IgD-negative memory B cell (primary cell): ENCODE data around the gene PRPF40B. TPM values are rescaled to one million over a fixed set of nuclear protein-coding genes. Genes with fewer than 3 reads are reported as not detected.
A peak's percentile ranks its signal among the peaks of the same experiment; 100 is the strongest.
"Not testable (repeated sequence)": the region's sequence is repeated elsewhere in the genome, so short reads cannot be mapped to it uniquely, and the experiment has no call there.

ENCODE experiments used
- H3K27ac Mint-ChIP-seq, 3 donors: one replicate each; pipeline ENCODE4 v1.8.0; 2020 to 2022; ENCODE audit warnings: mild to moderate bottlenecking in 3 of 3, mixed read lengths in 3 of 3, moderate library complexity in 1 of 3
- H3K27me3 Mint-ChIP-seq: one replicate; pipeline ENCODE4 v1.8.0; 2021; ENCODE audit warnings: mixed read lengths
- H3K36me3 Mint-ChIP-seq: one replicate; pipeline ENCODE4 v1.8.0; 2020; ENCODE audit warnings: mild to moderate bottlenecking, mixed read lengths
- H3K4me1 Mint-ChIP-seq, 3 donors: one replicate each; pipeline ENCODE4 v1.8.0; 2020 to 2022; ENCODE audit warnings: mixed read lengths in 3 of 3, mild to moderate bottlenecking in 1 of 3
- H3K4me3 Mint-ChIP-seq, 4 donors: one replicate each; pipeline ENCODE4 v1.8.0; 2020 to 2022; ENCODE audit warnings: mild to moderate bottlenecking in 4 of 4, mixed read lengths in 4 of 4, moderate library complexity in 3 of 4
- H3K9me3 Mint-ChIP-seq, 3 donors: one replicate each; pipeline ENCODE4 v1.8.0; 2020 to 2021; ENCODE audit warnings: mixed read lengths in 3 of 3, mild to moderate bottlenecking in 1 of 3
- polyA plus RNA-seq: library from polyadenylated mRNA; unstranded; fragments of 300-500 nt; fragmentation: Illumina TruSeq; gene quantifications from one replicate; pipeline ENCODE4 v1.2.3, GENCODE V29; 2021

PRPF40B gene
- polyA plus RNA-seq, 1 donor from 2014 or later = 5.7 TPM

DNA sequence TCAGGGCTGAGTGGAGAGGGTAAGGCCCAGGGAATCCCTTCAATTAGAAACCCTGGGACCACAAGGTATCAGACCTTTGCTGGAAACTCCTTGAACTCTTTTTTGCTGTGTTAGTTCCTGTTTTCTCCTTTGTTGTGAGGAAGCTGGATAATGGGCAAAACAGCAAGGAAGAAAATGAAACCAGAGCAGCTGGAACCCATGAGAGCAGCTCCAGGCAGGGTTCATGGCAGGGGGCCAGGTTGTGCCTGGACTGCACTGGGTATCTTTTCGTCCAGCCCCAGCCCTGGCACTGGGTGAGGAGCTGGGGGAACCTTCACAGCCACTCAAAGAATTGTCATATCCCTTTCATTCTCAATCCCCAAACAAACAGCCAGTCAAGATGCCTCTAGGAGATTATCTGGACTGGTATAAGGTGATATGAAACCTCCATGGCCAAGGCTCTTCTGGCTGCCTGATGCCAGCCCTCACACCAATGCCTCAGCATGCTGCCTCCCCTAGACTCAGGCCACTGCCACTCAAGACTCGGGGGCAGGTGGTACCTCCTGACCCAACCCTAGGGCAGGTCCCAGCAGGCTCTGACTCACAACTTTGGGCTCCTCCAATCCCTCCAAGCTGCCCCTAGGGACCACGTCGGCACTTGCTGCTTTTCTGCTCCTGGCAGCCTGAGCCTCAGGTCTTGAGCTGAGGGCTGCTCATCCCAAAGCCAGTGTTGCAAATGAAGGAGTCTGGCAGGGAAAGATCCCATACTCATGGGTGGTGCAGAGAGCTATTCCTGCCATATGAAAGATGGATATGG lies 34.4 kb upstream of the PRPF40B start:
- Mint-ChIP-seq H3K27ac (peak overlapping the region in 1 of 3 donors; percentile 85), H3K9me3 (peaks cover 0 to 7% (median 0%) of the 10 kb centered on the region in 3 donors), H3K27me3 (no peaks in the 10 kb centered on the region), H3K36me3 (peaks cover 7% of the 10 kb centered on the region), H3K4me1 (no peaks in the 10 kb centered on the region), H3K4me3 (no peak overlapping the region)

DNA sequence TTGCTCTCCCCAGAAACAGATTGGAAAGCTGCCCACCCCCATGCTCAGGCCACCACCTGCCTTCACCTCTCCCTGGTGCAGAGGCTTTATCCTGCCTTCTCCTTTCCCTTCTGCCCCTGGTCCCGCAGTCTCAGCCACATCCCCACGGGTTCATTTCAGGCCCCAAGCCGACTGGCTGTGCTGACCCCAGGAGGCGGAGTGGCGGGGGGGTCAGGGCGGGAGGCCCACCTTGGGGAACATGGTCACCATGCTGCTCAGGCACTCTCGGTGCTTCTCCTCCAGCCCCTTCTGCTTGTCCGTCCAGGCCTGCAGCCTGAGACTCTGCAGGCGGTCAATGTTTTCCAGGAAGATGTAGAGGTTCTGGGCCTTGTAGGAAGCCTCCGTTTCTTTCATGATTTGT lies 24.8 kb upstream of the PRPF40B start:
- Mint-ChIP-seq H3K27ac (no peak overlapping the region), H3K9me3 (no peaks in the 10 kb centered on the region), H3K27me3 (no peaks in the 10 kb centered on the region), H3K4me1 (peaks cover 0 to 2% (median 0%) of the 10 kb centered on the region in 3 donors), H3K4me3 (no peak overlapping the region), H3K36me3 (peaks cover 4% of the 10 kb centered on the region)

DNA sequence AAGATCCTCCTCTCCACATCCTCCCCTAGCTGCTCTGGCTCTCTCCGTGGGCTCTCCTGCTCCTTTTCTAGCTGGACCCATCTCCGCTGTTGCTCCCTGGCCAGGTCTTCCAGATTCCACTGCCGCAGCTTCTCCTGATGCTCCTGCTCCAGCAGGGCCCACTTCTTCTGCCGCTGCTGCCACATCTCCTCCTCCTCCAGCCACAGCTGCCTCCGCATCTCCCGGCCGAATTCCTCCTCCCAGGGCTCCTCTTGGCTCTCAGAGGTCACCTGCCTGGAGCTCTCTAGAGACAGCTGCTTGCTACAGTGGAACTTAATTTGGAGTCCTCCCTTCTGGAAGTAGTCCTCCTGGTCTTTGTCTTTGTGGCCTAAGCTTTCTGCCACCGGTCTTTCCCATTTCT lies 23.4 kb upstream of the PRPF40B start:
- H3K27me3 Mint-ChIP-seq = no peaks in the 10 kb centered on the region
- H3K36me3 Mint-ChIP-seq = peaks cover 4% of the 10 kb centered on the region
- H3K9me3 Mint-ChIP-seq = no peaks in the 10 kb centered on the region
- no peak overlapping the region for H3K4me3 Mint-ChIP-seq
- peaks cover 0 to 2% (median 0%) of the 10 kb centered on the region in 3 donors for H3K4me1 Mint-ChIP-seq
- H3K27ac Mint-ChIP-seq = no peak overlapping the region

DNA sequence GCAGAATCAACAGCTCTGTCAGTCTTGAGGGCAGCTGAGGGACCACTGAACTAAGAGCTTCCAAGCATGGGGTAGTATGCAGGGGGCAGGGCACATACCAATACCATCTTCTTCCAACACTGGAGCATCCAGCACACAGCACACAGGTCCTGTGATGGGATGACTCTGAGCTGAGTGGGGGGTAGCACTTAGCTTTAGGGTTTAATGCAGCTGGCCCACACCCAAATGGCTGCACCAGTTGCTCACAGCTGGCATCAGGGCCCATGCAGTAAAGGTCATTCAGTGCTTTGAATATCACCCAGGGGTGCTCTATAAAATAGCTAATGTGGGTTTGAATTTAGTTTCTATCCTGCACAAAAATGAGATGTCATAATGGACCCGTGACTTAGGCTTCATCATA lies 19.6 kb upstream of the PRPF40B start:
- H3K36me3 Mint-ChIP-seq = peaks cover 7% of the 10 kb centered on the region
- H3K27me3 Mint-ChIP-seq = no peaks in the 10 kb centered on the region
- no peak overlapping the region for H3K27ac Mint-ChIP-seq
- H3K9me3 Mint-ChIP-seq = no peaks in the 10 kb centered on the region
- no peaks in the 10 kb centered on the region for H3K4me1 Mint-ChIP-seq
- no peak overlapping the region for H3K4me3 Mint-ChIP-seq

DNA sequence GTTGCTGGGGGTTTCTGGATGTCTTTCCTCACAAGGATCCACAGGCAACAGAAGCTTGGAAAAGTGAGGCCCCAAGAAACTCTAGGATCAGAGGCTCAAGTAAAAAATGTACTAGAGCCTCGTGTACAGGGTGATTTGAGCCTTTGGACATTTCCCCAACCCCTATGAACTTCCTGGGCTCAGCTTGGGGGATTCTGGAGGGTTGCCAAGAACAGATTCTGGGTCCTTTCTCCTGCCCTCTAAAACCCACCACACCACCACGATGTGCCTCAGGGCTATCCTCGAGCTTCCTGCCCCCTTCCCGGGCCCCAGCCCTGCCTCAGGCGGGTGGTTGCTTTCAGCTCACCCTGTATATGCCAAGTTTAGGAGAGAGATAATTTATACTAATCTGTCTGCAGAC lies 18.5 kb upstream of the PRPF40B start:
- peaks cover 7% of the 10 kb centered on the region for H3K36me3 Mint-ChIP-seq
- peaks cover 0 to under 1% (median 0%) of the 10 kb centered on the region in 3 donors for H3K9me3 Mint-ChIP-seq
- H3K27ac Mint-ChIP-seq = peak overlapping the region in 1 of 3 donors; percentile 23
- no peaks in the 10 kb centered on the region for H3K4me1 Mint-ChIP-seq
- no peak overlapping the region for H3K4me3 Mint-ChIP-seq
- H3K27me3 Mint-ChIP-seq = peaks cover 4% of the 10 kb centered on the region

DNA sequence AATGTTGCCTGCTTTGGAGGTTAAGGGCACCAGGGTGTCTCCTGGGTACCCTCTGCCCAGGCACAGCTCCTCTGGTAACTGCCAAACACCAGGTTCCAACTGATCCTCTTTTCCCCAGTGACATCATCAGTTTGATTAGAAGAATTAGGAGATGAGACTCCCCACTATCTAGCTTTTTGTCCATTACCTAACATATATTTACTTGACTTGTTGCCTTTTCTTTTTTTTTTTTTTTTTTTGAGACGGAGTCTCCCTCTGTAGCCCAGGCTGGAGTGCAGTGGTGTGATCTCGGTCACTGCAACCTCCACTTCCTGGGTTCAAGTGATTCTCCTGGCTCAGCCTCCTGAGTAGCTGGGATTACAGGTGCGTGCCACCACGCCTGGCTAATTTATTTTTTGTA lies 17.8 kb upstream of the PRPF40B start, which contains the start of gene FAM186B:
TSS of gene FAM186B (minus strand) at position 101 of the 400 bp plus-strand sequence. CDS start 162 bp downstream, outside the sequence.
- H3K36me3 Mint-ChIP-seq, H3K9me3 Mint-ChIP-seq, H3K4me3 Mint-ChIP-seq, H3K27me3 Mint-ChIP-seq, H3K4me1 Mint-ChIP-seq: not testable (repeated sequence)
- H3K27ac Mint-ChIP-seq = peak within 1 kb of the TSS in 2 of 3 donors; percentile 23 to 76

DNA sequence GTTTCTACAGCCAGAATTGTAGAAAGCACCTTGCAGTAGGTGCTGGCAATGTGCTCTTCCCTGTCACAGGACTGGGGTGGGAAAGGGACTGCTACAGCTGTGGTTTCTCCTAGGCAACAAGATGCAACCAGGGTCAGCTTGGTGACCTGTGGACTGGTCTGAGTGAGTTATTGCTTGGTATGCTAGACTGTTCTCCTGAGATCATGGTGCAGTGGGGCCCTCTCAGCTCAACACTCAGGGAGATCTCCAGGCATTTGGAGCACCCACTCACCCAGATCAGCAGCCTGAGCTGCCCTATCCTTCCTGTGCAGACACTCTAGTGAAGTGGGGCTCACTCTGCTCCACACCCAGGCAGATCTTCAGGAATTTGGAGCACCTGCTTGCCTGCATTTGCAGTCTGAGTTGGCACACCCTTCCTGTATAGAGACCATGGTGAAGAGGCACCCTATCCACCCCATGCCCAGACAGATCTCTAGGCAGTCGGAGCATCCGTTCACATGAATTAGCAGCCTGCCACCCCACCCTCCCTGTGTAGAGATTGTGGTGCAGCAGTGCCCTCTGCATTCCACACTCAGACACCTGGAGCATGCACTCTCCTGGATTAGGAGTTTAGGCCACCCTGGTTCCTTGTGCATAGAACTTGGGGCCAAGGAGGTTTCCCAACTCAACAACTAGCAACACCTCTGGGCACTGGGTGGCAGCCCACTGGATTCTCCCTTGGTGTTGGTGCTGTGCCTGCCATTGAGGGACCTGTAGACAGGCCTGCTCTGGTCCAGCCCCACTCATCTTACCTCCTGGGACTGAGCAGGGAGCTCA lies 14.1 kb upstream of the PRPF40B start:
- H3K27ac Mint-ChIP-seq = no peak overlapping the region
- H3K9me3 Mint-ChIP-seq = peaks cover 0 to 4% (median 0%) of the 10 kb centered on the region in 3 donors
- H3K4me3 Mint-ChIP-seq = no peak overlapping the region
- peaks cover 4% of the 10 kb centered on the region for H3K27me3 Mint-ChIP-seq
- H3K36me3 Mint-ChIP-seq = peaks cover 2% of the 10 kb centered on the region
- no peaks in the 10 kb centered on the region for H3K4me1 Mint-ChIP-seq

DNA sequence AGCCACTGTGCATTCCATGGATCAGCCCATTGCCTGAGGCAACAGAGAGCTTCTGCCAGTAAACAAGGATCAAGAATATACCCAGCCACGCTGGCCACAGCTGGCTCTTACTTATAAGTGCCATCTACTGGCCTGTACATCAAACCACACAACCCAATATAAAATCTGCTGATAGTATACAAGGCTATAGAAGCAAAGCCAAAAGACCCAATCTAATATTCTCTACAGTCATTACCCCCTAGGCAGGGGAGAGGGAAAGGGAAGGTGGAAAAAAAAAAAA lies 13.5 kb upstream of the PRPF40B start:
- Mint-ChIP-seq H3K4me3 (no peak overlapping the region), H3K36me3 (peaks cover 2% of the 10 kb centered on the region), H3K27ac (no peak overlapping the region), H3K27me3 (peaks cover 4% of the 10 kb centered on the region), H3K4me1 (no peaks in the 10 kb centered on the region), H3K9me3 (peaks cover 0 to 4% (median 0%) of the 10 kb centered on the region in 3 donors)

DNA sequence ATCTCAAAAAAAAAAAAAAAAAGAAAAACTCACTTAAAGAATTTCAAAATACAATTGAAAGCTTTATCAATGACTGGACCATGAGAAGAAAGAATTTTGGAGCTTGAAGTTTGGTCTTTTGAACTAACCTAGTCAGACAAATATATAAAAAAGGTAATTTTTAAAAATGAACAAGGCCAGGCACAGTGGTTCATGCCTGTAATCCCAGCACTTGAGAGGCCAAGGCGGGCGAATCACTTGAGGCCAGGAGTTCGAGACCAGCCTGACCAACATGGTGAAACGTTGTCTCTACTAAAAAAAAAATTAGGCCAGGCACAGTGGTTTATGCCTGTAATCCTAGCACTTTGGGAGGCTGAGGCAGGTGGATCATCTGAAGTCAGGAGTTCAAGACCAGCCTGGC lies 12.6 kb upstream of the PRPF40B start:
- H3K9me3 Mint-ChIP-seq = not testable (repeated sequence)

DNA sequence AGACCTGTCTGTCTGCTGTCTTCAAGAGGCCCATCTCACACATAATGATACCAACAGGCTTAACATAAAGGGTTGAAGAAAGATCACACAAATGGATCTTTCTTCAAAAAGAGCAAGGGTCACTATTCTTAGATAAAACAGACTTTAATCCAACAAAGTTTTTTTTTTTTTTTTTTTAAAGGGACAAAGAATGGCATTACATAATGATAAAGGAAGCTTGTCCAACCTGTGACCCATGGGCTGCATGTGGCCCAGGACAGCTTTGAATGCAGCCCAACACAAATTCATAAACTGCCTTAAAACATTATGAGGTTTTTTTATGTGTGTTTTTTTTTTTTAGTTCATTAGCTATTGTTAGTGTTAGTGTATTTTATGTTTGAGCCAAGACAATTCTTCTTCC lies 11.2 kb upstream of the PRPF40B start:
- H3K4me1 Mint-ChIP-seq = no peaks in the 10 kb centered on the region
- H3K4me3 Mint-ChIP-seq = no peak overlapping the region
- peaks cover under 1% of the 10 kb centered on the region for H3K36me3 Mint-ChIP-seq
- no peak overlapping the region for H3K27ac Mint-ChIP-seq
- H3K27me3 Mint-ChIP-seq = peaks cover 4% of the 10 kb centered on the region
- H3K9me3 Mint-ChIP-seq = peaks cover 0 to 4% (median 0%) of the 10 kb centered on the region in 3 donors

More for the DNA sequence above, 12.6 kb upstream of the PRPF40B start:
- H3K4me1 Mint-ChIP-seq, H3K27me3 Mint-ChIP-seq, H3K27ac Mint-ChIP-seq, H3K36me3 Mint-ChIP-seq, H3K4me3 Mint-ChIP-seq: not testable (repeated sequence)

DNA sequence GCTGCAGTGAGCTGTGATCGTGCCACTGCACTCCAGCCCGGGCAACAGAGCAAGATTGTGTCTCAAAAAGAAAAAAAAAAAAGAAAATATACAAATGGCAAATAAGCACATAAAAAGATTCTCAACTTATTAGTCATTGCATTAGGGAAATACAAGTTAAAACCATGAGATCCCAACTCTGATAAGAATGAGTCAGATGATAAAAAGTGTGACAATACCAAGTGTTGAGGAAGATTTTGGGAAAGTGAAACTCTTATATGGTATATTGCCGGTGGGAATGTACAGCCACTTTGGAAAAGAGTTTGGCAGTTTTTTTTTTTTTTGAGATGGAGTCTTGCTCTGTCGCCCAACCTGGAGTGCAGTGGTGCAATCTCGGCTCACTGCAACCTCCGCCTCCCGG lies 7.6 kb upstream of the PRPF40B start:
- H3K4me1 Mint-ChIP-seq = peaks cover 0 to 11% (median 0%) of the 10 kb centered on the region in 3 donors
- peaks cover 5% of the 10 kb centered on the region for H3K27me3 Mint-ChIP-seq
- no peaks in the 10 kb centered on the region for H3K36me3 Mint-ChIP-seq
- no peak overlapping the region for H3K27ac Mint-ChIP-seq
- H3K9me3 Mint-ChIP-seq = no peaks in the 10 kb centered on the region
- H3K4me3 Mint-ChIP-seq = no peak overlapping the region

DNA sequence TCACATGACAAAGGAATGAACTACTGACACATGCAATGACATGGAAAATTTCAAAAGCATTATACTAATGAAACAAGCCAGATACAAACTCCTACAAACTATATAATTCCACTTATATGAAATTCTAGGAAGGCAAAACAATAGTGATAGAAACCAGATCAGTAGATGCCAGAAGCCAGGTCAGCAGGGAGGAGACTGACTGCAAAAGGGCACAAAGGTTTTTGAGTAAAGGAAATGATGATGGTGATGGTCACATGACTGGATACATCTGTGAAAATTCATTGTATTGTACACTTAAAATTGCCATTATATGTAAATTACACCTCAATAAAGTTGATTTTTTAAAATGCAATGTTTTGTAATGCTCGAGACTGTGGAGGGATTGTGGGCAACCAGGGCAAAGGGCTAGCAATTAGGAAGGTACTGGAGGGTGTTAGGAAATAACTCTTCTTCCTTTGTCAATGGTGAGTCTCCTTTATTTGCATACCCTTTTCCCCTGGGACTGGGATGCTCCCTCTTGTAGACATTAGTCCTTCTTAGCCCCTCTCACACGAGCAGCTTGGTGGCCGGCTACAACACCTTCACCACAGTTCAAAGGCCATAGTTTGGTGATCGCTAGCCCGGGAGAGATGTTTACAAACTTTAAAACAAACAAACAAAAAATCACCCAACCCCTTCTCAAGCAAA lies 6.7 kb upstream of the PRPF40B start:
- peaks cover 6 to 20% (median 8%) of the 10 kb centered on the region in 3 donors for H3K4me1 Mint-ChIP-seq
- H3K9me3 Mint-ChIP-seq = no peaks in the 10 kb centered on the region
- no peak overlapping the region for H3K4me3 Mint-ChIP-seq
- peaks cover 5% of the 10 kb centered on the region for H3K27me3 Mint-ChIP-seq
- H3K36me3 Mint-ChIP-seq = no peaks in the 10 kb centered on the region
- H3K27ac Mint-ChIP-seq = peak overlapping the region in 1 of 3 donors; percentile 35

DNA sequence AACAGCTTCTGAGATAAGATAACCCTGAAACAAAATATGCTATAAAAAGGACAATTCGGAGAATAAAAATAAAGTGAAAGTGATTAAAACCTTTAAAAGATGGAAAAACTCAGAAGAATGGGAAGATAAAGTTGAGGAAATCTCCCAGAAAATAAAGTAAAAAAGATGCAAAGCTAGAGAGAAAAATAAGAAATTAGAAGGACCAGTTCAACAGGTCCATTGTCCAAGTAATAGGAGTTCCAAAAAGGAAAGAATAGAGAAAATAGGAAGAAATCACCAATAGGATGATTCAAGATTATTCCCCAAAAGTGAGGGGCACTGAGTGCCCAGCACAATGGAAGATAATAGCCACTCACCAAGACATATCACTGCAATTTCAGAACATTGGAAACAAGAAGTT lies 4.8 kb upstream of the PRPF40B start:
- Mint-ChIP-seq H3K27me3 (peaks cover 5% of the 10 kb centered on the region), H3K9me3 (no peaks in the 10 kb centered on the region), H3K36me3 (no peaks in the 10 kb centered on the region), H3K4me1 (peaks cover 13 to 30% (median 14%) of the 10 kb centered on the region in 3 donors), H3K4me3 (peak overlapping the region in 2 of 4 donors; percentile 55 to 70), H3K27ac (no peak overlapping the region)

DNA sequence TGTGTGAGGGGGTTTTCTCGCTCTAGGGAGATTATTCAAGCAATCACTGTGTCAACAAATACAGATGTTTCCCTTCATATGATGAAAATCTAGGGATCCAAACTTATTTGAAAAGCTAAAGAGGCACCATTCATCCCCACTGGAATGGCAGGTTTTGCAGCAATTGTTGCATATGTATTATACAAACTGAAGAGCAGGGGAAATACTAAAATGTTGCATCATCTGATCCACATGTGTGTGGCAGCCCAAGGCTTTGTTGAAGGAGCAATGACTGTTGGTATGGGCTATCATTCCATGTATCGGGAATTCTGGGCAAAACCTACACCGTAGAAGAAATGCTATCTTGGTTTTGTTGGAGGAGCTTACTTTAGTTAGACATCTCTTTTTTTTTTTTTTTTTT lies 4.1 kb upstream of the PRPF40B start:
- Mint-ChIP-seq H3K9me3 (no peaks in the 10 kb centered on the region), H3K4me3 (peak overlapping the region in 2 of 4 donors; percentile 34 to 55), H3K27ac (peak overlapping the region in 1 of 3 donors; percentile 72), H3K27me3 (peaks cover 5% of the 10 kb centered on the region), H3K36me3 (no peaks in the 10 kb centered on the region), H3K4me1 (peaks cover 14 to 30% (median 16%) of the 10 kb centered on the region in 3 donors)
